Dermis microvascular lymphatic vessel endothelial cell (primary cell): ENCODE results near the gene FRMD8. TPM values are rescaled to one million over a fixed set of nuclear protein-coding genes. Genes with fewer than 3 reads are reported as not detected.

ENCODE experiments used
- DNase-seq, 2 donors: peaks; one replicate each; pipeline versions ENCODE4 v3.0.0 to v3.0.0-alpha.2; 2010; ENCODE audit warnings: low read depth in 2 of 2
- total RNA-seq: library from RNA; depleted of rRNA; stranded (reverse); fragments of >200 nt; gene quantifications from 2 replicates; pipeline ENCODE4 v1.2.1, GENCODE V29; 2014

The FRMD8 gene
- total RNA-seq, 1 donor from 2014 or later: 85.1 TPM

- DNase-seq: peak in 1 of 2 donors; percentile 50
Observed at GRCh38 chr11:65424205-65425104, 38.0 kb downstream of the FRMD8 start.

GRCh38 chr11:65425105-65425970 is 38.9 kb downstream of the FRMD8 start:
- DNase-seq: peak in 1 of 2 donors; percentile 67

GRCh38 chr11:65425971-65426838 is 39.8 kb downstream of the FRMD8 start:
- peak in 1 of 2 donors; percentile 74 for DNase-seq

GRCh38 chr11:65426839-65427690 is 40.6 kb downstream of the FRMD8 start:
- peak in 1 of 2 donors; percentile 54 for DNase-seq

- DNase-seq: peak in 1 of 2 donors; percentile 75
Observed at GRCh38 chr11:65427691-65428577, 41.5 kb downstream of the FRMD8 start.

GRCh38 chr11:65428578-65429067 is 42.2 kb downstream of the FRMD8 start:
- DNase-seq: no peak

- DNase-seq: peak in 1 of 2 donors; percentile 70
Observed at GRCh38 chr11:65429068-65429681, 42.7 kb downstream of the FRMD8 start.

- peak in 1 of 2 donors; percentile 74 for DNase-seq
Observed at GRCh38 chr11:65429724-65430405, 43.4 kb downstream of the FRMD8 start.

- peak in 1 of 2 donors; percentile 54 for DNase-seq
Observed at GRCh38 chr11:65430406-65431217, 44.2 kb downstream of the FRMD8 start.

- DNase-seq: no peak
Observed at GRCh38 chr11:65431451-65432099, 45.1 kb downstream of the FRMD8 start.

- DNase-seq: peak in 1 of 2 donors; percentile 17
Observed at GRCh38 chr11:65432100-65432650, 45.7 kb downstream of the FRMD8 start.

GRCh38 chr11:65432686-65433582 is 46.5 kb downstream of the FRMD8 start:
- peak in 1 of 2 donors; percentile 61 for DNase-seq

GRCh38 chr11:65433657-65434056 is 47.2 kb downstream of the FRMD8 start:
- peak in 1 of 2 donors; percentile 14 for DNase-seq

GRCh38 chr11:65434057-65434666 is 47.7 kb downstream of the FRMD8 start:
- DNase-seq: peak in 1 of 2 donors; percentile 40
